Cardiac fibroblast (primary cell): ENCODE data around the gene DNAH1.

Experiments used
- DNase-seq, 2 donors: peaks; one replicate each; pipeline versions ENCODE4 v3.0.0 to v3.0.0-alpha.2; 2010; ENCODE audit warnings: low read depth in 2 of 2
- H3K4me3 ChIP-seq, 2 donors: replicated peaks in 1 of 2; 1 replicate in 1 of 2; 2 replicates in 1 of 2; pipeline ENCODE4 v1.5.1; 2011; ENCODE audit warnings: low read depth in 2 of 2, low read length in 2 of 2, mild to moderate bottlenecking in 2 of 2, moderate library complexity in 1 of 2
- TF ChIP-seq, protein P1 (sequence below): IDR thresholded peaks from one replicate; pipeline ENCODE4 v1.5.1; 2011; ENCODE audit warnings: low read depth, mild to moderate bottlenecking, low read length, inconsistent platforms

DNAH1 gene

DNA sequence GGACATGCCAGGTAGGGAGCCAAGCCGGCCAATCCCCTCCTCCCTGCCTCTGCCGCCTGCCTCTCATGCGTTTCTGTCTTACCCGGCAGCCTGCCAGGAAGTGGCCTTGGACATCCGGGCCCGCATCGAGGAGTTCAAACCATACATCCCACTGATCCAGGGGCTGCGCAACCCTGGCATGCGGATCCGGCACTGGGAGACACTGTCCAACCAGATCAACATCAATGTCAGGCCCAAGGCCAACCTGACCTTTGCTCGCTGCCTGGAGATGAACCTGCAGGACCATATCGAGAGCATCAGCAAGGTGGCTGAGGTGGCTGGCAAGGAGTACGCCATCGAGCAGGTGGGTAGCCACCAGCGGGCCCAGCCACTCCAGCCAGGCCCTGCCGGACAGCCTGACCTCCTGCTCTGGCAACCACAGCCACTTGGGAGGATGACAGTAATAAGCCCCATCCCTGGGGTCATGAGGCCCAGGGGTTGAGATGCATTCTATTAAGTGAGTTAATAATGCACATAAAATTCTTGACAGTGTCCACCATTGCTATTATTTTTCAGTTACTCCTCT lies 37.3 kb downstream of the DNAH1 start:
- DNase-seq: no peak
- no peak overlapping the region for H3K4me3 ChIP-seq
- TF ChIP-seq, protein P1, sequence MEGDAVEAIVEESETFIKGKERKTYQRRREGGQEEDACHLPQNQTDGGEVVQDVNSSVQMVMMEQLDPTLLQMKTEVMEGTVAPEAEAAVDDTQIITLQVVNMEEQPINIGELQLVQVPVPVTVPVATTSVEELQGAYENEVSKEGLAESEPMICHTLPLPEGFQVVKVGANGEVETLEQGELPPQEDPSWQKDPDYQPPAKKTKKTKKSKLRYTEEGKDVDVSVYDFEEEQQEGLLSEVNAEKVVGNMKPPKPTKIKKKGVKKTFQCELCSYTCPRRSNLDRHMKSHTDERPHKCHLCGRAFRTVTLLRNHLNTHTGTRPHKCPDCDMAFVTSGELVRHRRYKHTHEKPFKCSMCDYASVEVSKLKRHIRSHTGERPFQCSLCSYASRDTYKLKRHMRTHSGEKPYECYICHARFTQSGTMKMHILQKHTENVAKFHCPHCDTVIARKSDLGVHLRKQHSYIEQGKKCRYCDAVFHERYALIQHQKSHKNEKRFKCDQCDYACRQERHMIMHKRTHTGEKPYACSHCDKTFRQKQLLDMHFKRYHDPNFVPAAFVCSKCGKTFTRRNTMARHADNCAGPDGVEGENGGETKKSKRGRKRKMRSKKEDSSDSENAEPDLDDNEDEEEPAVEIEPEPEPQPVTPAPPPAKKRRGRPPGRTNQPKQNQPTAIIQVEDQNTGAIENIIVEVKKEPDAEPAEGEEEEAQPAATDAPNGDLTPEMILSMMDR: no peak

DNA sequence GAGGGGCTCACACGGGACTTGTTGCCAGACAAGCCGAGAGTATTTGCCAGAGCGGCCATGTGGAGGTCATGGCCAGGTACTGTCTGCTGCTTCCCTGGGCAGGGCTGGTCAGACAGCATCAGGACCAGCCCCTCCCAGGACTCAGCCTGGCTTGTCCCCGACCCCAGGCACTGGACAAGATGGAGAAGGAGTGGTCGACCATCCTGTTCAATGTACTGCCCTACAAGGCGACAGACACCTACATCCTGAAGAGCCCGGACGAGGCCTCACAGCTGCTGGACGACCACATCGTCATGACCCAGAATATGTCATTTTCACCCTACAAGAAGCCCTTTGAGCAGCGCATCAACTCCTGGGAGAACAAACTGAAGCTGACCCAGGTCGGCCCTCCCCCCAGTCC lies 38.6 kb downstream of the DNAH1 start:
- H3K4me3 ChIP-seq: no peak overlapping the region
- no peak for DNase-seq
- TF ChIP-seq, protein P1: no peak

DNA sequence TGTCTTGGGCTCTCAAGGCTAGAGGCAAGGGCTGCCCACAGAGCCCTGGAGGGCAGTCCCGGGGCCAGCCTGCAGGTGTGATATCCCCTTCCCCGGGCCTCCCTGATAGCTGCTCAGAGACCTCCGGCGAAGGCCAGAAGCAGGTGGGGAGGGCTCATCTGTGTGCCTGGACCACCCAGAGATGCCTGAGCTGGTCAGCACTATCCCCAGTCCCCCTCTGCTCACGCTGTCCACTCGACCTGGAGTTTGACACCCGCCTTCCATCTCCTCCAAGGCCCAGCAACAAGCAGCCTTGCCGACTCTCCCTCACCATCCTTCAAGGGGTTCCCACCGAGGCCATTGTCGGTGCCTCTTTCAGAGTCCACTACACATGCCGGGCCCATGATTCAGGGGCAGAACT lies 39.4 kb downstream of the DNAH1 start:
- DNase-seq: no peak
- no peak overlapping the region for H3K4me3 ChIP-seq
- TF ChIP-seq, protein P1: no peak

DNA sequence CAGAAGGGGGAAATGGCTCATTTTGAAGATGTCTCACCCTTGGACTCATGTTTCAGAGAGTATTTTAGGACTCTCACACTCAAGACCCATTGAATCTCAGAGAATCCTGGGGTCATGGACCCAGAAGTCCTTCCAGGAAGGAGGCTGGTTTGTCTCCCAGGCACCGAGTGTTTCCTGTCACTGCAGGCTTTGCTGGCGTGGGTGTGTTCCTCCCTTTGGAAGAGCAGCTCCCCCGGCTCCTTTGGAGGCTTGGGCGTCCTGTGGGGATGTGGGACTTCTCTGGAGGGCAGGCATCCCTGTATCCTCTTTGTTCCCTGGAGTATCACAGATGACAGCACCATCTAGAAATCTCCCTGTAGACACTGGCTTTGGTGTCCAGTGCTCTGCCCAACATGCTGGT lies 40.0 kb downstream of the DNAH1 start:
- DNase-seq: no peak
- TF ChIP-seq, protein P1: no peak
- H3K4me3 ChIP-seq: no peak overlapping the region

DNA sequence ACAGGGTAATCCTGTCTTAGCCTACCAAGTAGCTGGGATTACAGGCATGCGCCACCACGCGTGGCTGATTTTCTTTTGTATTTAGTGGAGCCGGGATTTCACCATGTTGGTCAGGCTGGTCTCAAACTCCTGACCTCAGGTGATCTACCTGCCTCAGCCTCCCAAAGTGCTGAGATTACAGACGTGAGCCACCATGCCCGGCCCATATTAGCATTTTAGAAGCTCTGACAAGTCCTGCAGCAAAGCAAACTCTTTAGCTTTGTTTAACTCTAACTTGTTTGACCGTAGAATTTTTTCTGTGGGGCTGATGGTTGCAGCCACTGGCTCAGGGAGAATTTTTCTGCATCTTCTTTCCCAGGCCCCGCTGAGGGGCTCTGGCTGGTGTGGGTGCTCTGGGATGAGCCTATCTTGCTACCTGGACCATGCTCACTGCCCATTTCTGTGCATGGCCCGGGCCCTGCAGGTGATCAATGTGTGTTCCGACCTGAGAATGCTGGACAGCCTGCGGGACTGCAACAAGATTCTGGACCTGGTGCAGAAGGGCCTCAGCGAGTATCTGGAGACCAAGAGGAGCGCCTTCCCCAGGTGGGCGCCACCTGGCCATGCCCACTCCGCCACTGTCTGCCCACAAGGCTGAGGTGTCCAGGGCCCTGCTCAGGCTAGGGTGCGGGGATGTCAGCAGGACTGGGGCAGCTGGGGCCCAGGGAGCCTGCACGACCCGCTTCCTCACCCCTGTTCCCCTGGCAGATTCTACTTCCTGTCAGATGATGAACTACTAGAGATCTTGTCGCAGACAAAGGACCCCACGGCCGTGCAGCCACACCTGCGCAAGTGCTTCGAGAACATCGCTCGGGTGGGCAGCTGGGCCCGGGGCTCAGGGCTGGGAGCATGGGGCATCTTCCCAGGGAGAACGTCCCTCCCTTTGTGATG lies 41.3 kb downstream of the DNAH1 start:
- TF ChIP-seq, protein P1: no peak
- no peak overlapping the region for H3K4me3 ChIP-seq
- no peak for DNase-seq

DNA sequence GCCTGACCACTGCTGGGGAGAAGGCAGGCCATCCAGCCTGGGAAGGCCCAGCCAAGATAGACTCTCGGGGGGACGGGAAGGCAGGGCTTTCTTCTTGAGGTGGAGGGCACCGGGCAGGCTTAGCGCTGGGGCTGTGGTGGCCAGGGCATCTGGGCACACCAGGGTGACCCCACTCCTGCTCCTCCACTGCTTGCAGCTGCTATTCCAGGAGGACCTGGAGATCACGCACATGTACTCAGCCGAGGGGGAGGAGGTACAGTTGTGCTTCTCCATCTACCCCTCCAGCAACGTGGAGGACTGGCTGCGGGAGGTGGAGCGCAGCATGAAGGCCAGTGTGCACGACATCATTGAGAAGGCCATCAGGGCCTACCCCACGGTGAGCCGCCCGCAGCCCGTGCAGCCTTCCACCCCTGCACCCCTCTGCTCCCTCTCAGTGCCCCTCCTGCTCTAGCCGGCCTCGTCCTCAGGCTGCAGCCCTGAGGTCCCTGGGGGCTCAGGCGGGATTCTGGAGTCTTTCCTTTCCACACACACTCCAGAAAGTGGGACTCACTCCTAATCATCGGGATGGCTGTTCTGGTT lies 42.3 kb downstream of the DNAH1 start:
- no peak for DNase-seq
- TF ChIP-seq, protein P1: no peak
- H3K4me3 ChIP-seq: no peak overlapping the region
